IMR-90 (cell line): ENCODE data around the gene SLC25A17. TPM values are rescaled to one million over a fixed set of nuclear protein-coding genes. Genes with fewer than 3 reads are reported as not detected.

Experiments used
- ATAC-seq: fragments of 200-7000 bp; cut with Tn5 transposase; 2 replicates; pipeline ENCODE4 v1.9.1; 2020; ENCODE audit warnings: low read depth, mild to moderate bottlenecking, moderate library complexity
- BruUV-seq: library from RNA; stranded (reverse); fragments of 400-500 nt; replicated peaks from 2 replicates; lab custom pipeline; 2021; lab: Mats Ljungman, UMichigan
- CTCF ChIA-PET: fragments of 300-600 bp; formaldehyde crosslinking; extraction: SDS; loops from one replicate; lab custom pipeline; 2021; ENCODE audit warnings: antibody characterized with exemption; lab: Yijun Ruan, JAX
- POLR2A ChIA-PET: fragments of 300-600 bp; sonication (Branson Sonifier 250); formaldehyde crosslinking; loops from one replicate; lab custom pipeline; 2022; ENCODE audit warnings: antibody characterized with exemption; ENCODE audit not compliant: unreplicated experiment; lab: Charles Lee
- DNase-seq: peaks from one replicate; pipeline ENCODE4 v3.0.0; 2013
- H2AFZ ChIP-seq: replicated peaks from 2 replicates; pipeline ENCODE3; 2013; ENCODE audit warnings: low read length, mild to moderate bottlenecking; ENCODE audit not compliant: poor library complexity
- H2AK5ac ChIP-seq: 2 replicates; pipeline ENCODE4 v1.6.1; 2013; ENCODE audit warnings: low read depth, low read length, inconsistent platforms
- H2AK9ac ChIP-seq: replicated peaks from 2 replicates; pipeline ENCODE3; 2013; ENCODE audit warnings: mild to moderate bottlenecking, low read depth, low read length, moderate library complexity; ENCODE audit not compliant: poor library complexity
- H2BK120ac ChIP-seq: 2 replicates; pipeline ENCODE4 v1.6.1; 2013; ENCODE audit warnings: low read depth, low read length, inconsistent platforms
- H2BK15ac ChIP-seq: 3 replicates; pipeline ENCODE4 v1.6.1; 2013; ENCODE audit warnings: low read depth, low read length, inconsistent platforms
- H2BK20ac ChIP-seq: 2 replicates; pipeline ENCODE4 v1.6.1; 2013; ENCODE audit warnings: low read depth, mild to moderate bottlenecking, inconsistent platforms, low read length, moderate library complexity
- H2BK5ac ChIP-seq: 2 replicates; pipeline ENCODE4 v1.6.1; 2013; ENCODE audit warnings: mild to moderate bottlenecking, low read depth, low read length, inconsistent platforms; ENCODE audit not compliant: poor library complexity, severe bottlenecking
- H3K14ac ChIP-seq: replicated peaks from 2 replicates; pipeline ENCODE4 v1.6.1; 2013; ENCODE audit warnings: low read depth, low read length, inconsistent platforms
- H3K18ac ChIP-seq: 2 replicates; pipeline ENCODE4 v1.6.1; 2013; ENCODE audit warnings: low read depth, low read length, control low read depth
- H3K23ac ChIP-seq: 2 replicates; pipeline ENCODE4 v1.6.1; 2013; ENCODE audit warnings: low read depth, low read length, inconsistent platforms
- H3K27ac ChIP-seq: 2 replicates; pipeline ENCODE4 v1.5.1; 2013; ENCODE audit warnings: mild to moderate bottlenecking, control low read depth, low read length; ENCODE audit not compliant: insufficient read depth
- H3K27me3 ChIP-seq: 2 replicates; pipeline ENCODE4 v1.6.1; 2013; ENCODE audit warnings: low read length; ENCODE audit not compliant: control insufficient read depth, insufficient read depth
- H3K36me3 ChIP-seq: 2 replicates; pipeline ENCODE4 v1.6.1; 2013; ENCODE audit warnings: low read length, mixed read lengths; ENCODE audit not compliant: control insufficient read depth, insufficient read depth
- H3K4ac ChIP-seq: 2 replicates; pipeline ENCODE4 v1.6.1; 2013; ENCODE audit warnings: low read depth, low read length, inconsistent platforms
- H3K4me1 ChIP-seq: 2 replicates; pipeline ENCODE4 v1.6.1; 2013; ENCODE audit warnings: low read length, mixed read lengths; ENCODE audit not compliant: control insufficient read depth, insufficient read depth
- H3K4me2 ChIP-seq: 2 replicates; pipeline ENCODE4 v1.6.1; 2013; ENCODE audit warnings: low read depth, mild to moderate bottlenecking, control low read depth, low read length, moderate library complexity
- H3K4me3 ChIP-seq: 2 replicates; pipeline ENCODE4 v1.5.1; 2013; ENCODE audit warnings: low read depth, mild to moderate bottlenecking, control low read depth, low read length, moderate library complexity; ENCODE audit not compliant: insufficient read depth
- H3K56ac ChIP-seq: 2 replicates; pipeline ENCODE4 v1.6.1; 2013; ENCODE audit warnings: low read length, inconsistent platforms; ENCODE audit not compliant: insufficient read depth; ENCODE audit errors: extremely low read depth
- H3K79me1 ChIP-seq, 2 experiments: 2 replicates each; pipeline ENCODE4 v1.6.1; 2013; ENCODE audit warnings: low read length in 2 of 2, inconsistent platforms in 1 of 2, low read depth in 1 of 2
- H3K9ac ChIP-seq: 2 replicates; pipeline ENCODE4 v1.6.1; 2013; ENCODE audit warnings: low read depth, low read length, control low read depth
- H3K9me1 ChIP-seq: 2 replicates; pipeline ENCODE4 v1.6.1; 2013; ENCODE audit warnings: low read length, inconsistent platforms; ENCODE audit not compliant: insufficient read depth
- H3K9me3 ChIP-seq: 2 replicates; pipeline ENCODE4 v1.6.1; 2013; ENCODE audit warnings: low read length; ENCODE audit not compliant: control insufficient read depth, insufficient read depth
- H4K20me1 ChIP-seq: 2 replicates; pipeline ENCODE4 v1.6.1; 2013; ENCODE audit warnings: low read length, inconsistent platforms; ENCODE audit not compliant: insufficient read depth
- H4K5ac ChIP-seq: 2 replicates; pipeline ENCODE4 v1.6.1; 2013; ENCODE audit warnings: mild to moderate bottlenecking, low read depth, low read length, control low read depth
- H4K8ac ChIP-seq, 2 experiments: 2 replicates each; pipeline ENCODE4 v1.6.1; 2013; ENCODE audit warnings: low read depth in 2 of 2, low read length in 2 of 2, control low read depth in 1 of 2, inconsistent platforms in 1 of 2
- H4K91ac ChIP-seq: 2 replicates; pipeline ENCODE4 v1.6.1; 2013; ENCODE audit warnings: low read depth, low read length, inconsistent platforms; ENCODE audit not compliant: insufficient read depth
- BHLHE40 ChIP-seq: fragments of 150-350 bp; IDR thresholded peaks from 2 replicates; pipeline ENCODE4 v1.6.1; 2016; ENCODE audit warnings: mild to moderate bottlenecking, low read depth, low read length
- CEBPB ChIP-seq: IDR thresholded peaks from 2 replicates; pipeline ENCODE4 v1.6.1; 2012; ENCODE audit warnings: low read depth, low read length, improper control_type of control experiment
- POLR2A ChIP-seq: IDR thresholded peaks from 2 replicates; pipeline ENCODE4 v1.6.1; 2012; ENCODE audit warnings: mild to moderate bottlenecking, low read depth, low read length
- WGBS, 2 experiments: methylation state at CpG; one replicate each; pipeline versions ENCODE4 v1.1.5 to v1.1.7; 2013; ENCODE audit warnings: missing lambda C conversion rate in 2 of 2; ENCODE audit not compliant: insufficient read length in 1 of 2; ENCODE audit errors: extremely low coverage in 2 of 2; 5-methylcytosine and 5-hydroxymethylcytosine counted together
- dilution Hi-C: fragments of 300-500 bp; cut with HindIII; formaldehyde crosslinking; loops from one replicate; pipeline ENCODE4 v1.14.3; 2018; ENCODE audit warnings: low sequenced_read_pairs; ENCODE audit not compliant: unreplicated experiment
- in situ Hi-C: fragments of 300-500 bp; cut with MboI; formaldehyde crosslinking; loops from 3 replicates; pipeline ENCODE4 v1.14.3; 2019; ENCODE audit warnings: low sequenced_read_pairs, inconsistent platforms, mixed read lengths
- intact Hi-C: fragments of 100-400 bp; cut with micrococcal nuclease; formaldehyde crosslinking; loops from 2 replicates; pipeline ENCODE4 v1.10.0; 2022
- polyA plus RNA-seq, 3 experiments: library from polyadenylated mRNA; depleted of rRNA; stranded (reverse); fragments of >200 nt; gene quantifications; 2 replicates each; pipeline ENCODE4 v1.2.3, GENCODE V29; 2012; ENCODE audit warnings: low replicate concordance in 1 of 3
- total RNA-seq: library from RNA; depleted of rRNA; stranded (reverse); fragments of >200 nt; gene quantifications from 2 replicates; pipeline ENCODE4 v1.2.3, GENCODE V29; 2012
- TF ChIP-seq, protein P1 (sequence below): fragments of 150-350 bp; IDR thresholded peaks from 2 replicates; pipeline ENCODE4 v1.6.1; 2017; ENCODE audit warnings: mild to moderate bottlenecking, antibody characterized with exemption, low read length, low read depth
- TF ChIP-seq, protein P2 (sequence below): conservative IDR thresholded peaks from 2 replicates; pipeline ENCODE4 v1.5.1; 2012; ENCODE audit warnings: mild to moderate bottlenecking, low read depth, low read length, improper control_type of control experiment

SLC25A17 gene
- total and polyA plus RNA-seq, 2 of the 4 experiments (the other 2 are of a cell fraction) = 19.6 to 36.0 TPM

DNA sequence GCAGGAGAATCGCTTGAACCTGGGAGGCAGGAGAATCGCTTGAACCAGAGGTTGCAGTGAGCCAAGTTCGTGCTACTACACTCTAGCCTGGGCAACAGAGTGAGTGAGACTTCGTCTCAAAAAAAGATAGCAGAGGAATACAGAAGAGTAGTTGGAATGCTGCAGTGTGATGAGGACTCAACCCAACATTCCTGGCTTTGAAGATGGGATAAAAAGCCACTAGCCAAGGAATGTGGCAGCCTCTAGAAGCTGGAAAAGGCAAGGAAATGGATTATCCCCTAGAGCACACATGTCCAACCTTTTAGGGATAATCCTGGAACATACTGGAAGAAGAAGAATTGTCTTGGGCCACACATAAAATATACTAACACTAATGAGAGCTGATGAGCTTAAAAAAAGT, 13.9 kb downstream of the SLC25A17 start:
- DNase-seq (no peak), ATAC-seq (no peak)
- CTCF ChIA-PET = no interaction called here
- Histone ChIP-seq H3K4me1 (peaks cover 8% of the 10 kb centered on the region), H4K8ac (no peak overlapping the region), H4K5ac (no peak overlapping the region), H3K36me3 (peaks cover 2% of the 10 kb centered on the region), H3K27me3 (no peaks in the 10 kb centered on the region), H4K91ac (no peak overlapping the region), H3K56ac (no peak overlapping the region), H3K27ac (no peak overlapping the region), H3K4ac (no peak overlapping the region), H2AK9ac (no peak overlapping the region), H2BK15ac (no peak overlapping the region), H2AK5ac (no peak overlapping the region), H3K14ac (no peak overlapping the region), H3K23ac (no peak overlapping the region), H2AFZ (no peak overlapping the region), H3K9ac (no peak overlapping the region), H3K79me1 (peaks cover 26 to 57% of the 10 kb centered on the region in 2 experiments), H3K4me2 (no peak overlapping the region), H4K20me1 (0 out of 2 replicates have a peak, but pooled peaks cover 3% of the 10 kb centered on the region), H3K18ac (no peak overlapping the region), H3K9me1 (peaks cover 7% of the 10 kb centered on the region; the same call in 1 of the 2 replicates), H2BK120ac (no peak overlapping the region), H3K4me3 (no peak overlapping the region), H2BK5ac (no peak overlapping the region), H2BK20ac (no peak overlapping the region), H3K9me3 (no peaks in the 10 kb centered on the region)
- POLR2A ChIA-PET = no interaction called here
- BruUV-seq = no TSS peak
- dilution Hi-C loops = no loop called here
- WGBS, 2 experiments = 95% methylated on average over 4 of the region's 4 CpGs; no CpG with 5 or more reads in 1 of the 2 experiments
- in situ Hi-C loops = no loop called here
- TF ChIP-seq CEBPB (no peak), POLR2A (no peak), BHLHE40 (no peak)
- TF ChIP-seq, protein P1, sequence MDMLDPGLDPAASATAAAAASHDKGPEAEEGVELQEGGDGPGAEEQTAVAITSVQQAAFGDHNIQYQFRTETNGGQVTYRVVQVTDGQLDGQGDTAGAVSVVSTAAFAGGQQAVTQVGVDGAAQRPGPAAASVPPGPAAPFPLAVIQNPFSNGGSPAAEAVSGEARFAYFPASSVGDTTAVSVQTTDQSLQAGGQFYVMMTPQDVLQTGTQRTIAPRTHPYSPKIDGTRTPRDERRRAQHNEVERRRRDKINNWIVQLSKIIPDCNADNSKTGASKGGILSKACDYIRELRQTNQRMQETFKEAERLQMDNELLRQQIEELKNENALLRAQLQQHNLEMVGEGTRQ = no peak
- TF ChIP-seq, protein P2, sequence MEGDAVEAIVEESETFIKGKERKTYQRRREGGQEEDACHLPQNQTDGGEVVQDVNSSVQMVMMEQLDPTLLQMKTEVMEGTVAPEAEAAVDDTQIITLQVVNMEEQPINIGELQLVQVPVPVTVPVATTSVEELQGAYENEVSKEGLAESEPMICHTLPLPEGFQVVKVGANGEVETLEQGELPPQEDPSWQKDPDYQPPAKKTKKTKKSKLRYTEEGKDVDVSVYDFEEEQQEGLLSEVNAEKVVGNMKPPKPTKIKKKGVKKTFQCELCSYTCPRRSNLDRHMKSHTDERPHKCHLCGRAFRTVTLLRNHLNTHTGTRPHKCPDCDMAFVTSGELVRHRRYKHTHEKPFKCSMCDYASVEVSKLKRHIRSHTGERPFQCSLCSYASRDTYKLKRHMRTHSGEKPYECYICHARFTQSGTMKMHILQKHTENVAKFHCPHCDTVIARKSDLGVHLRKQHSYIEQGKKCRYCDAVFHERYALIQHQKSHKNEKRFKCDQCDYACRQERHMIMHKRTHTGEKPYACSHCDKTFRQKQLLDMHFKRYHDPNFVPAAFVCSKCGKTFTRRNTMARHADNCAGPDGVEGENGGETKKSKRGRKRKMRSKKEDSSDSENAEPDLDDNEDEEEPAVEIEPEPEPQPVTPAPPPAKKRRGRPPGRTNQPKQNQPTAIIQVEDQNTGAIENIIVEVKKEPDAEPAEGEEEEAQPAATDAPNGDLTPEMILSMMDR = no peak
- intact Hi-C loops = no loop called here
